HepG2 (cell line): ENCODE results near the gene NEDD8. TPM values are rescaled to one million over a fixed set of nuclear protein-coding genes. Genes with fewer than 3 reads are reported as not detected.

Experiments
- AGO2 ChIP-seq: fragments of 200-400 bp; formaldehyde crosslinking; optimal IDR thresholded peaks from 2 replicates; pipeline ENCODE3; 2017; ENCODE audit warnings: mild to moderate bottlenecking, low read depth, low read length, moderate library complexity
- FOXO1 ChIP-seq: sonication (generic); formaldehyde crosslinking; IDR thresholded peaks from 2 replicates; pipeline ENCODE4 v1.4.0; 2020; ENCODE audit warnings: missing genetic modification reagents
- KLF16 ChIP-seq, 2 experiments: sonication (generic) in 1 of 2; formaldehyde crosslinking in 1 of 2; IDR thresholded peaks; 2 replicates each; pipeline versions ENCODE4 v1.6.1 to v1.8.0; 2016 to 2023; ENCODE audit warnings: missing genetic modification reagents in 2 of 2, missing compliant biosample characterization in 1 of 2
- SMYD3 ChIP-seq: sonication (generic); formaldehyde crosslinking; IDR thresholded peaks from 2 replicates; pipeline ENCODE4 v1.8.1; 2023; ENCODE audit warnings: mild to moderate bottlenecking, missing genetic modification reagents
- SP4 ChIP-seq: sonication (generic); formaldehyde crosslinking; IDR thresholded peaks from 2 replicates; pipeline ENCODE4 v1.8.1; 2023; ENCODE audit warnings: mild to moderate bottlenecking, missing genetic modification reagents
- XBP1 ChIP-seq: sonication (generic); formaldehyde crosslinking; IDR thresholded peaks from 2 replicates; pipeline ENCODE4 v1.5.0; 2020; ENCODE audit warnings: missing genetic modification reagents
- ZNF256 ChIP-seq: sonication (generic); formaldehyde crosslinking; conservative IDR thresholded peaks from 2 replicates; pipeline ENCODE4 v1.4.0; 2020; ENCODE audit warnings: missing genetic modification reagents
- ZNF605 ChIP-seq: sonication (generic); formaldehyde crosslinking; IDR thresholded peaks from 2 replicates; pipeline ENCODE4 v1.8.0; 2022; ENCODE audit warnings: mild to moderate bottlenecking, missing genetic modification reagents
- ZNF749 ChIP-seq: sonication (generic); formaldehyde crosslinking; IDR thresholded peaks from 2 replicates; pipeline ENCODE4 v1.8.0; 2022; ENCODE audit warnings: mild to moderate bottlenecking, missing genetic modification reagents, moderate library complexity, borderline replicate concordance
- ZNF75D ChIP-seq: sonication (generic); formaldehyde crosslinking; IDR thresholded peaks from 2 replicates; pipeline ENCODE4 v1.8.1; 2023; ENCODE audit warnings: missing genetic modification reagents, mild to moderate bottlenecking, borderline replicate concordance
- polyA plus RNA-seq, 8 experiments: library from polyadenylated mRNA; depleted of rRNA in 3 of 8; stranded (reverse) in 7 of 8; unstranded in 1 of 8; fragments of >200 nt; fragmentation: Illumina TruSeq in 4 of 8; extraction: Trizol in 4 of 8; gene quantifications; 2 replicates each; pipeline versions ENCODE4 v1.2.1 to v1.2.3, GENCODE V29; 2011 to 2016; ENCODE audit warnings: low read depth in 4 of 8, missing spikeins in 1 of 8, mixed read lengths in 1 of 8; ENCODE audit not compliant: insufficient read depth in 1 of 8
- total RNA-seq, 5 experiments: library from RNA; depleted of rRNA; stranded (reverse); fragments of >200 nt; fragmentation: Illumina TruSeq; extraction: Trizol; gene quantifications; 2 replicates each; pipeline ENCODE4 v1.2.3, GENCODE V29; 2016; ENCODE audit warnings: low read depth in 1 of 5
- TF ChIP-seq, protein P1 (sequence below): sonication (generic); formaldehyde crosslinking; IDR thresholded peaks from 2 replicates; pipeline ENCODE4 v1.5.0; 2020; ENCODE audit warnings: mild to moderate bottlenecking, missing genetic modification reagents, borderline replicate concordance
- TF ChIP-seq, protein P2 (sequence below): sonication (generic); formaldehyde crosslinking; IDR thresholded peaks from 2 replicates; pipeline ENCODE4 v1.8.0; 2022; ENCODE audit warnings: missing genetic modification reagents, mild to moderate bottlenecking, borderline replicate concordance
- TF ChIP-seq, protein P3 (sequence below): sonication (generic); formaldehyde crosslinking; IDR thresholded peaks from 2 replicates; pipeline ENCODE4 v1.4.0; 2020; ENCODE audit warnings: missing genetic modification reagents
- TF ChIP-seq, protein P4 (sequence below): sonication (generic); formaldehyde crosslinking; IDR thresholded peaks from 2 replicates; pipeline ENCODE4 v1.4.0; 2020; ENCODE audit warnings: mild to moderate bottlenecking, missing genetic modification reagents

NEDD8 gene
- total and polyA plus RNA-seq, 2 of the 13 experiments (the other 11 are each of a cell fraction or from before 2014, with no cell fraction given) = 535 to 713 TPM

DNA sequence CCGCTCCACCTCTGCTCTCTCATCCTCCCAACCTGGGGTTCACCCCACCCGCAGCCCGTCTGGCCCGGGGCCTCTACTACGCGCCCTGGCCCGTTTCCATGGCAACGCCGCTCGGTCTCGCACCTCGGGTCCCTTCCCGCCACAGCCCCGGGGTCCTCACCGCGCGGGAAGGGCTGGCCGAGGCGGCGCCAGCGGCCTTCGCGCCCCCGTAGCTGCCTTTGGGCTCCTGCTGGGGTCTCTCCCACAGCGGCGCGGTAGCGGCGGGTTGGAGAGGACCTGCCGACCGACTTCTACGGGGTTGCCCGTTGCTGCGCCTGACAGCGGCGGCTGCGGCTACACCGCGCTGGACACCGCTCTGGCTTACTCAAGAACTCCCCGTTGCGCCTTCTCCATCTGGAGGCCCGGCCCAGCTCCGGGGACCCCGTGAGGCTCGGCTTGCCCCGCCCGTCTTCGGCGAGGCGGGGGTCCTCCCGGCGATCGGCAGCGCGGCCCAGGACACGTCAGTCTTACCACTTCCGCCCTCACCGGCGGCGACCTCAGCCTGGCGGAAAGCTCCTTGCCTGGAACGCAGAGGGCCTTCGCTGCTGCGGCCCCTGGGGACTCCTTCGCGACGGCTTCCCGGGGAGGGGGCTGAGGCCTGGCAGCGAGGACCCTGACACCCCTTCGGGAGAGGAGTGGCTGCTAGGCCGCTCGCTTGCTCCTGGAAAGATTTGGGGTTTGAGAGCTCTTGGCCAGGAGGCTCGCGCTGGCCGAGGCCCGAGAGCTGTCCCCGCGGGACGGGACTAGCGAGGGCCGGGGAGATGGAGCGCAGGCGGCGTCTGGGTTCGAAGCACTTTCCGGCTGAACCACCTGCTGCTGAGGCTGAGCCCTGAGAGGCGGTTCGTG is 36.7 kb downstream of the NEDD8 start, which contains the start of gene TM9SF1 (continued):
- TF ChIP-seq, protein P1, sequence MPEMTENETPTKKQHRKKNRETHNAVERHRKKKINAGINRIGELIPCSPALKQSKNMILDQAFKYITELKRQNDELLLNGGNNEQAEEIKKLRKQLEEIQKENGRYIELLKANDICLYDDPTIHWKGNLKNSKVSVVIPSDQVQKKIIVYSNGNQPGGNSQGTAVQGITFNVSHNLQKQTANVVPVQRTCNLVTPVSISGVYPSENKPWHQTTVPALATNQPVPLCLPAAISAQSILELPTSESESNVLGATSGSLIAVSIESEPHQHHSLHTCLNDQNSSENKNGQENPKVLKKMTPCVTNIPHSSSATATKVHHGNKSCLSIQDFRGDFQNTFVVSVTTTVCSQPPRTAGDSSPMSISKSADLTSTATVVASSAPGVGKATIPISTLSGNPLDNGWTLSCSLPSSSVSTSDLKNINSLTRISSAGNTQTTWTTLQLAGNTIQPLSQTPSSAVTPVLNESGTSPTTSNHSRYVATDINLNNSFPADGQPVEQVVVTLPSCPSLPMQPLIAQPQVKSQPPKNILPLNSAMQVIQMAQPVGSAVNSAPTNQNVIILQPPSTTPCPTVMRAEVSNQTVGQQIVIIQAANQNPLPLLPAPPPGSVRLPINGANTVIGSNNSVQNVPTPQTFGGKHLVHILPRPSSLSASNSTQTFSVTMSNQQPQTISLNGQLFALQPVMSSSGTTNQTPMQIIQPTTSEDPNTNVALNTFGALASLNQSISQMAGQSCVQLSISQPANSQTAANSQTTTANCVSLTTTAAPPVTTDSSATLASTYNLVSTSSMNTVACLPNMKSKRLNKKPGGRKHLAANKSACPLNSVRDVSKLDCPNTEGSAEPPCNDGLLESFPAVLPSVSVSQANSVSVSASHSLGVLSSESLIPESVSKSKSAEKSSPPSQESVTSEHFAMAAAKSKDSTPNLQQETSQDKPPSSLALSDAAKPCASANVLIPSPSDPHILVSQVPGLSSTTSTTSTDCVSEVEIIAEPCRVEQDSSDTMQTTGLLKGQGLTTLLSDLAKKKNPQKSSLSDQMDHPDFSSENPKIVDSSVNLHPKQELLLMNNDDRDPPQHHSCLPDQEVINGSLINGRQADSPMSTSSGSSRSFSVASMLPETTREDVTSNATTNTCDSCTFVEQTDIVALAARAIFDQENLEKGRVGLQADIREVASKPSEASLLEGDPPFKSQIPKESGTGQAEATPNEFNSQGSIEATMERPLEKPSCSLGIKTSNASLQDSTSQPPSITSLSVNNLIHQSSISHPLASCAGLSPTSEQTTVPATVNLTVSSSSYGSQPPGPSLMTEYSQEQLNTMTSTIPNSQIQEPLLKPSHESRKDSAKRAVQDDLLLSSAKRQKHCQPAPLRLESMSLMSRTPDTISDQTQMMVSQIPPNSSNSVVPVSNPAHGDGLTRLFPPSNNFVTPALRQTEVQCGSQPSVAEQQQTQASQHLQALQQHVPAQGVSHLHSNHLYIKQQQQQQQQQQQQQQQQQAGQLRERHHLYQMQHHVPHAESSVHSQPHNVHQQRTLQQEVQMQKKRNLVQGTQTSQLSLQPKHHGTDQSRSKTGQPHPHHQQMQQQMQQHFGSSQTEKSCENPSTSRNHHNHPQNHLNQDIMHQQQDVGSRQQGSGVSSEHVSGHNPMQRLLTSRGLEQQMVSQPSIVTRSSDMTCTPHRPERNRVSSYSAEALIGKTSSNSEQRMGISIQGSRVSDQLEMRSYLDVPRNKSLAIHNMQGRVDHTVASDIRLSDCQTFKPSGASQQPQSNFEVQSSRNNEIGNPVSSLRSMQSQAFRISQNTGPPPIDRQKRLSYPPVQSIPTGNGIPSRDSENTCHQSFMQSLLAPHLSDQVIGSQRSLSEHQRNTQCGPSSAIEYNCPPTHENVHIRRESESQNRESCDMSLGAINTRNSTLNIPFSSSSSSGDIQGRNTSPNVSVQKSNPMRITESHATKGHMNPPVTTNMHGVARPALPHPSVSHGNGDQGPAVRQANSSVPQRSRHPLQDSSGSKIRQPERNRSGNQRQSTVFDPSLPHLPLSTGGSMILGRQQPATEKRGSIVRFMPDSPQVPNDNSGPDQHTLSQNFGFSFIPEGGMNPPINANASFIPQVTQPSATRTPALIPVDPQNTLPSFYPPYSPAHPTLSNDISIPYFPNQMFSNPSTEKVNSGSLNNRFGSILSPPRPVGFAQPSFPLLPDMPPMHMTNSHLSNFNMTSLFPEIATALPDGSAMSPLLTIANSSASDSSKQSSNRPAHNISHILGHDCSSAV = peak; percentile 99
- TF ChIP-seq SP4 (peak; percentile 94), SMYD3 (CRISPR knock-in tag) (peak; percentile 97; the same call in 1 of the 2 replicates), ZNF749 (CRISPR knock-in tag) (peak; percentile 98; the same call in 1 of the 2 replicates), AGO2 (peak; percentile 98), ZNF605 (CRISPR knock-in tag) (peak; percentile 100), ZNF75D (CRISPR knock-in tag) (no peak), ZNF256 (peak; percentile 94; the same call in 1 of the 2 replicates), FOXO1 (CRISPR knock-in tag) (peak; percentile 78), XBP1 (peak; percentile 99), KLF16 (CRISPR knock-in tag; IDR thresholded peaks at IDR 0.05) (peak; percentile 67 to 99; a peak in 3 of 4 replicates)
- TF ChIP-seq, protein P2, sequence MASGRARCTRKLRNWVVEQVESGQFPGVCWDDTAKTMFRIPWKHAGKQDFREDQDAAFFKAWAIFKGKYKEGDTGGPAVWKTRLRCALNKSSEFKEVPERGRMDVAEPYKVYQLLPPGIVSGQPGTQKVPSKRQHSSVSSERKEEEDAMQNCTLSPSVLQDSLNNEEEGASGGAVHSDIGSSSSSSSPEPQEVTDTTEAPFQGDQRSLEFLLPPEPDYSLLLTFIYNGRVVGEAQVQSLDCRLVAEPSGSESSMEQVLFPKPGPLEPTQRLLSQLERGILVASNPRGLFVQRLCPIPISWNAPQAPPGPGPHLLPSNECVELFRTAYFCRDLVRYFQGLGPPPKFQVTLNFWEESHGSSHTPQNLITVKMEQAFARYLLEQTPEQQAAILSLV (CRISPR knock-in tag) = peak; percentile 99
- TF ChIP-seq, protein P3, sequence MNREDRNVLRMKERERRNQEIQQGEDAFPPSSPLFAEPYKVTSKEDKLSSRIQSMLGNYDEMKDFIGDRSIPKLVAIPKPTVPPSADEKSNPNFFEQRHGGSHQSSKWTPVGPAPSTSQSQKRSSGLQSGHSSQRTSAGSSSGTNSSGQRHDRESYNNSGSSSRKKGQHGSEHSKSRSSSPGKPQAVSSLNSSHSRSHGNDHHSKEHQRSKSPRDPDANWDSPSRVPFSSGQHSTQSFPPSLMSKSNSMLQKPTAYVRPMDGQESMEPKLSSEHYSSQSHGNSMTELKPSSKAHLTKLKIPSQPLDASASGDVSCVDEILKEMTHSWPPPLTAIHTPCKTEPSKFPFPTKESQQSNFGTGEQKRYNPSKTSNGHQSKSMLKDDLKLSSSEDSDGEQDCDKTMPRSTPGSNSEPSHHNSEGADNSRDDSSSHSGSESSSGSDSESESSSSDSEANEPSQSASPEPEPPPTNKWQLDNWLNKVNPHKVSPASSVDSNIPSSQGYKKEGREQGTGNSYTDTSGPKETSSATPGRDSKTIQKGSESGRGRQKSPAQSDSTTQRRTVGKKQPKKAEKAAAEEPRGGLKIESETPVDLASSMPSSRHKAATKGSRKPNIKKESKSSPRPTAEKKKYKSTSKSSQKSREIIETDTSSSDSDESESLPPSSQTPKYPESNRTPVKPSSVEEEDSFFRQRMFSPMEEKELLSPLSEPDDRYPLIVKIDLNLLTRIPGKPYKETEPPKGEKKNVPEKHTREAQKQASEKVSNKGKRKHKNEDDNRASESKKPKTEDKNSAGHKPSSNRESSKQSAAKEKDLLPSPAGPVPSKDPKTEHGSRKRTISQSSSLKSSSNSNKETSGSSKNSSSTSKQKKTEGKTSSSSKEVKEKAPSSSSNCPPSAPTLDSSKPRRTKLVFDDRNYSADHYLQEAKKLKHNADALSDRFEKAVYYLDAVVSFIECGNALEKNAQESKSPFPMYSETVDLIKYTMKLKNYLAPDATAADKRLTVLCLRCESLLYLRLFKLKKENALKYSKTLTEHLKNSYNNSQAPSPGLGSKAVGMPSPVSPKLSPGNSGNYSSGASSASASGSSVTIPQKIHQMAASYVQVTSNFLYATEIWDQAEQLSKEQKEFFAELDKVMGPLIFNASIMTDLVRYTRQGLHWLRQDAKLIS (CRISPR knock-in tag) = peak; percentile 91; the same call in 1 of the 2 replicates
- TF ChIP-seq, protein P4, sequence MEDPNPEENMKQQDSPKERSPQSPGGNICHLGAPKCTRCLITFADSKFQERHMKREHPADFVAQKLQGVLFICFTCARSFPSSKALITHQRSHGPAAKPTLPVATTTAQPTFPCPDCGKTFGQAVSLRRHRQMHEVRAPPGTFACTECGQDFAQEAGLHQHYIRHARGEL (CRISPR knock-in tag) = peak; percentile 86
